Peyer's patch (tissue), 4 donors: ENCODE results near the gene TPP2.

Experiments
- CTCF ChIP-seq, 6 experiments: fragments of 450-650 bp in 4 of 6; fragments of 200-600 bp in 2 of 6; sonication (generic) in 1 of 6; IDR thresholded peaks; one replicate each; pipeline ENCODE4 v1.5.1; 2017 to 2019; ENCODE audit warnings: antibody characterized with exemption in 6 of 6, mild to moderate bottlenecking in 3 of 6, moderate library complexity in 1 of 6
- POLR2A ChIP-seq, 2 donors: fragments of 450-650 bp; IDR thresholded peaks; one replicate each; pipeline ENCODE4 v1.5.1; 2017; ENCODE audit warnings: antibody characterized with exemption in 2 of 2, mild to moderate bottlenecking in 2 of 2, moderate library complexity in 2 of 2

GRCh38 chr13:102566513-102566912, 30.3 kb upstream of the TPP2 start:
- TF ChIP-seq CTCF (IDR thresholded peaks at IDR 0.05), result no peak
- no peak for TF ChIP-seq POLR2A (IDR thresholded peaks at IDR 0.05)
